SJCRH30 (cell line): ENCODE results near the gene KCTD16. TPM values are rescaled to one million over a fixed set of nuclear protein-coding genes. Genes with fewer than 3 reads are reported as not detected.

Experiments used
- DNase-seq, 2 experiments: peaks; one replicate each; pipeline ENCODE4 v3.0.0-alpha.2; 2015 to 2020
- H3K27ac ChIP-seq: fragments of 250-450 bp; sonication (Bioruptor Pico); 2 replicates; pipeline ENCODE4 v1.5.1; 2020; ENCODE audit warnings: mild to moderate bottlenecking, moderate library complexity
- H3K27me3 ChIP-seq: fragments of 250-450 bp; sonication (Bioruptor Pico); 2 replicates; pipeline ENCODE4 v1.5.1; 2020; ENCODE audit warnings: mild to moderate bottlenecking, moderate library complexity
- H3K36me3 ChIP-seq: fragments of 250-450 bp; sonication (Bioruptor Pico); 2 replicates; pipeline ENCODE4 v1.5.1; 2020; ENCODE audit warnings: mild to moderate bottlenecking, moderate library complexity
- H3K4me1 ChIP-seq: fragments of 250-450 bp; sonication (Bioruptor Pico); 2 replicates; pipeline ENCODE4 v1.5.1; 2020; ENCODE audit warnings: mild to moderate bottlenecking, moderate library complexity
- H3K4me3 ChIP-seq: fragments of 250-450 bp; sonication (Bioruptor Pico); 2 replicates; pipeline ENCODE4 v1.5.1; 2020; ENCODE audit warnings: mild to moderate bottlenecking, moderate library complexity
- H3K9me3 ChIP-seq: fragments of 250-450 bp; sonication (Bioruptor Pico); replicated peaks from 2 replicates; pipeline ENCODE4 v1.5.1; 2020; ENCODE audit warnings: mild to moderate bottlenecking, moderate library complexity
- total RNA-seq: library from RNA; depleted of rRNA; stranded (reverse); fragments of >200 nt; shearing (Covaris generic); gene quantifications from 2 replicates; pipeline ENCODE4 v1.2.3, GENCODE V29; 2014; rRNA removed

The KCTD16 gene
- total RNA-seq, 1 experiment from 2014 or later, result 0.04 TPM

GRCh38 chr5:144510845-144511579 is 340.3 kb downstream of the KCTD16 start:
- H3K4me1 ChIP-seq, result no peaks in the 10 kb centered on the region
- DNase-seq, result no peak

DNA sequence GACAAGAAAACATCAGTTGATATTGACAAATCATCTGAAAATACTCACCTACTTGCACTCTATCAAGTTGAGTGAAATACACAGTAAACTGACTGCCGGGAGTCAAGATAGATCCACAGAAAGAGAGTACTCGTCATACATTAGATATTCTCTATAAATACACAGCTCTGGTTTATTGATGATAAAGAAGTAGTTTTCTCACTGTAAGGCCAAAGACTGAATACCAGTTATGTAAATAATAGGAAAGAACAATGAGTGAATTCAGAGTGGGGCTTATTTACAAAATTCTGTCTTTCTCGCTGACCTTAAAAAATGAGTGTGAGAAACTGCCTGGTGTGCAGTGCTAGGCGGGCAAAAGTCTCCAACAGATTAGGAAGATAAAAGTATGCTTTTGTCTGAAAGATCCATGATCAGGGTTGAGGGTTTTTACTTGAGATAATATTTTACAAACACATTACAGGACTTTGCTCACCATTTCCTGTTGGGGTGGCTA is 341.0 kb downstream of the KCTD16 start:
- Histone ChIP-seq H3K27me3 (peaks cover 2% of the 10 kb centered on the region; the same call in 1 of the 2 replicates), H3K4me3 (no peak overlapping the region), H3K36me3 (no peaks in the 10 kb centered on the region), H3K4me1 (no peaks in the 10 kb centered on the region), H3K9me3 (no peaks in the 10 kb centered on the region), H3K27ac (no peak overlapping the region)
- no peak for DNase-seq

More at GRCh38 chr5:144510845-144511579, 340.3 kb downstream of the KCTD16 start:
- H3K27me3 ChIP-seq, result peaks cover 2% of the 10 kb centered on the region; the same call in 1 of the 2 replicates
- no peak overlapping the region for H3K4me3 ChIP-seq
- H3K9me3 ChIP-seq, result no peaks in the 10 kb centered on the region
- no peaks in the 10 kb centered on the region for H3K36me3 ChIP-seq
- no peak overlapping the region for H3K27ac ChIP-seq

- no peaks in the 10 kb centered on the region for H3K9me3 ChIP-seq
- no peak overlapping the region for H3K4me3 ChIP-seq
- no peaks in the 10 kb centered on the region for H3K36me3 ChIP-seq
- H3K27ac ChIP-seq, result no peak overlapping the region
- no peak for DNase-seq
- H3K4me1 ChIP-seq, result no peaks in the 10 kb centered on the region
- H3K27me3 ChIP-seq, result no peaks in the 10 kb centered on the region
Observed at GRCh38 chr5:144522698-144523097, 352.0 kb downstream of the KCTD16 start.

DNA sequence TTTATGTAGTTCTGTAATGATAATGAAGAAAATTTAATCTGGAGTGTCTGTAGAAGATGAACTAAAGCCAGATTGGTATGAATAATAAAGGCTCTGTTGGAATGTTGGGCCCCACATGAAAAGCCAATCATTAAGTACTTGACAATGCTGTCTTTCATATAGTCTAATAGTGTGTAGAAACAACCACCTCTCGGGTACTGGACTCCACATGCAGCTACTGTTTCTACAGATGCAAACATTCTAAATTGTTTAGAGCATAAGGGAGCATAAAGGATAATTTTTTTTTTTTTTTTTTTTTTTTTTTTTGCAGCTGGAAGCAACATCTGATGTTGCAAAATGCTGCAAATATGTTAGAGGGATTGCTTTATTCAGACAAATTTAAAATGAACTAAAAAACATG is 354.3 kb downstream of the KCTD16 start:
- H3K27me3 ChIP-seq, result no peaks in the 10 kb centered on the region
- DNase-seq, result no peak
- H3K27ac ChIP-seq, result no peak overlapping the region
- H3K9me3 ChIP-seq, result no peaks in the 10 kb centered on the region
- no peak overlapping the region for H3K4me3 ChIP-seq
- no peaks in the 10 kb centered on the region for H3K4me1 ChIP-seq
- no peaks in the 10 kb centered on the region for H3K36me3 ChIP-seq

GRCh38 chr5:144531188-144531587 is 360.5 kb downstream of the KCTD16 start:
- no peak overlapping the region for H3K27ac ChIP-seq

More at GRCh38 chr5:144531188-144531587, 360.5 kb downstream of the KCTD16 start:
- no peaks in the 10 kb centered on the region for H3K27me3 ChIP-seq
- no peak overlapping the region for H3K4me3 ChIP-seq
- no peaks in the 10 kb centered on the region for H3K4me1 ChIP-seq
- H3K9me3 ChIP-seq, result no peaks in the 10 kb centered on the region
- DNase-seq, result no peak
- no peaks in the 10 kb centered on the region for H3K36me3 ChIP-seq

Other genes starting within 250 kb of the KCTD16 start
- gene YIPF5, start 214 bp upstream of the KCTD16 start, total RNA-seq, result 43.1 and 45.6 TPM in 2 replicates